ENCODE data around the gene FHIT. TPM values are rescaled to one million over a fixed set of nuclear protein-coding genes. Genes with fewer than 3 reads are reported as not detected.

Gene FHIT
- total RNA-seq, 2 experiments from 2014 or later, result 7.6 to 7.9 TPM

DNA sequence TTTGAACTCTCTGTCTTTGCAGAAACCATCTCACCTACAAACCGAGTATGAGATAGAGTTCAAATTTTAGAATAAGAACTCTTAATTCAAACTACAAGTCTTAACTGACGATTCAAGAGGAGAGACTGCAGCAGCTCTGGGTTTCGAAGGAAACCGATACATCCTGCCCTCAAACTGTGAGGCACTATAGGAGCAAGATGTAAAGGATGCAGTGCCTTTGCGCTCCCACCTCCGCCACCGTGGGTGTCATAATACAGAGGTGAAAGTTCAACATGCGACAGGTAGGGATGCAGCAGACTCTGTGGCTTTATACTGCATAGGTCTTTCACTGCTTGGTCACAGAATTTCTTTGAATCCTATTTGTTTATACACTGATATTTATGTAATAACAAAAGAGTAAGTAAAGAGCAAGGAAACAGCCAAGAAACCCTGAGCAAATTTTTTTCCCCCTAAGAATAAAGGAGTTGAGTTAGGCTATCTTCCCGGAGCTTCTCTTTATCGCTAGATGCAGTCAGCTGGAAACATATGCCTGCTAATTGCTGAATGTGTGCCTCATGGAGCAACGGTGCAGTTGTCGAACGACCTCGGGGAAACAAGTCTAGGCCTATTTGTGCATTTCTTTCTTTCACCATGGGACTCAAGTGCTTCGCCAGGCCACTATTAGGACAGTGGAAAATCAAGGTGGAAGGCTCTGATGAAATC is 1103.9 kb downstream of the FHIT start:
- DNase-seq (peak; percentile 35), ATAC-seq (peak; percentile 58)
- CTCF ChIA-PET, result no interaction called here
- Mint-ChIP-seq H3K9me3 (no peaks in the 10 kb centered on the region), H3K27me3 (no peaks in the 10 kb centered on the region), H3K4me1 (ENCODE audit: low read depth) (no peaks in the 10 kb centered on the region), H3K4me3 (no peak overlapping the region), H3K27ac (no peak overlapping the region), H3K36me3 (ENCODE audit: low read depth) (no peaks in the 10 kb centered on the region)
- TF ChIP-seq, protein P1, sequence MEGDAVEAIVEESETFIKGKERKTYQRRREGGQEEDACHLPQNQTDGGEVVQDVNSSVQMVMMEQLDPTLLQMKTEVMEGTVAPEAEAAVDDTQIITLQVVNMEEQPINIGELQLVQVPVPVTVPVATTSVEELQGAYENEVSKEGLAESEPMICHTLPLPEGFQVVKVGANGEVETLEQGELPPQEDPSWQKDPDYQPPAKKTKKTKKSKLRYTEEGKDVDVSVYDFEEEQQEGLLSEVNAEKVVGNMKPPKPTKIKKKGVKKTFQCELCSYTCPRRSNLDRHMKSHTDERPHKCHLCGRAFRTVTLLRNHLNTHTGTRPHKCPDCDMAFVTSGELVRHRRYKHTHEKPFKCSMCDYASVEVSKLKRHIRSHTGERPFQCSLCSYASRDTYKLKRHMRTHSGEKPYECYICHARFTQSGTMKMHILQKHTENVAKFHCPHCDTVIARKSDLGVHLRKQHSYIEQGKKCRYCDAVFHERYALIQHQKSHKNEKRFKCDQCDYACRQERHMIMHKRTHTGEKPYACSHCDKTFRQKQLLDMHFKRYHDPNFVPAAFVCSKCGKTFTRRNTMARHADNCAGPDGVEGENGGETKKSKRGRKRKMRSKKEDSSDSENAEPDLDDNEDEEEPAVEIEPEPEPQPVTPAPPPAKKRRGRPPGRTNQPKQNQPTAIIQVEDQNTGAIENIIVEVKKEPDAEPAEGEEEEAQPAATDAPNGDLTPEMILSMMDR (IDR thresholded peaks at IDR 0.05), result no peak
- POLR2A ChIA-PET, result no interaction called here
- intact Hi-C loops (cut with micrococcal nuclease), result no loop called here

DNA sequence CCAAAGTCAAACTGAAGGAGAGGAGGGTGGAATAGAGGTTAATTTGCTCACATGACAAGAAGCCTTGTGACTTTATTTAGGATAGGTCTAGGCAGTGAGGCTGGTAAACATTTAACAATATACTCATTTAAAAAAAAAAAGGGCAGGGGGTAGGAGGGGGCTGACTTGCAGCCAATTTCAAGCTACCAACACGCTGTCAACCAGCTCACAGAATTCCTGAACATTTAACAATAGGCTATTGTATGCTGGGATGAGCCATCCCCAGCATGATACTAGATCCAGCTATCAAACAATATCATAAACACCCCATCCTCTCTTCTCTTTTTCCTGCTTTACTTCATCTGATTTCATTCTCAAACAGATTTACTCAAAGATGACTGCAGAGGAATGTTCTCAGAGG is 1105.1 kb downstream of the FHIT start:
- intact Hi-C loops (cut with micrococcal nuclease), result no loop called here
- H3K9me3 Mint-ChIP-seq, result no peaks in the 10 kb centered on the region
- POLR2A ChIA-PET, result no interaction called here
- no peak for ATAC-seq
- CTCF ChIA-PET, result no interaction called here
- H3K27ac Mint-ChIP-seq, result no peak overlapping the region
- TF ChIP-seq, protein P1 (IDR thresholded peaks at IDR 0.05), result no peak
- H3K4me1 Mint-ChIP-seq (ENCODE audit: low read depth), result no peaks in the 10 kb centered on the region
- DNase-seq, result no peak
- no peaks in the 10 kb centered on the region for H3K27me3 Mint-ChIP-seq
- H3K4me3 Mint-ChIP-seq, result no peak overlapping the region
- no peaks in the 10 kb centered on the region for H3K36me3 Mint-ChIP-seq (ENCODE audit: low read depth)

DNA sequence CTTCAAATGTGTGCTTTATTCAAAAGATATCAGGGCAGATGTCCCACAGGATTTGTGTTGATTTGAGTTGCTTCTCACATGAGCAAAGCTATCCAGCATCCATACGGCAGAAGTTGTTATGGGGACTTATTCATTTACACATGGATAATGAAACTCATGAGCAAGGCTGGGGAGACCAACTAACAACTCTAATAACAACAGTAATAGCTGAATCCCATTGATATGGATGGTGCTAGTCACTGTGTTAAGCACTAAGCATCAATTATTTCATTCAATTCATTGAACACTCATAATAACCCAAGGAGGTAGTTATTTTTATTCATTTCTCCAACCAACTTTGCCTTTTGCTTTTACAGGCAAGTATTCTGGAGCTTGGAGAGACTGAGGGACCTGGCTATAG is 1107.2 kb downstream of the FHIT start:
- Mint-ChIP-seq H3K4me3 (no peak overlapping the region), H3K9me3 (no peaks in the 10 kb centered on the region), H3K4me1 (ENCODE audit: low read depth) (peaks cover 4% of the 10 kb centered on the region), H3K27ac (no peak overlapping the region), H3K36me3 (ENCODE audit: low read depth) (no peaks in the 10 kb centered on the region), H3K27me3 (no peaks in the 10 kb centered on the region)
- intact Hi-C loops (cut with micrococcal nuclease), result no loop called here
- CTCF ChIA-PET, result interaction anchor here (1.1 kb wide), 1 partner anchor 10 kb away, joined by 7 read pairs; no protein-coding TSS in a partner anchor
- POLR2A ChIA-PET, result no interaction called here
- DNase-seq, result no peak
- ATAC-seq, result no peak
- TF ChIP-seq, protein P1 (IDR thresholded peaks at IDR 0.05), result no peak

DNA sequence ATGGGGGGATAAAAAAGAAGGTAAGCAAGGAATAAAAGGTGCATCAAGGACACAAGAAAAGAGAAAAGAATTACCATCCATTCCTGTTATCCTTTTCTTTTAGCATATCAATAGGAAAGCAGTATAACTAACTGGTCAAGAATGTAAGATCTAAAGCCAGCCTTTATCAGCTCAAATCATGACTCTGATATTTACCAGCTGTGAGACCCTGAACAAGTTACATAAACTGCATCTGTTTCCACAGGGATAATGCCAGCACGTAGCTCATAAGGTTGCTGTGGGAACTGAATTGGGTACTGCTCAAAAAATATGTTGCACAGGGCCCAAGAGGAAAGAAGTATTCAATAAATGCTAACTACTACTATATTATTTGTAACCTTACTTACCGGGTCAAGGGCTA is 1109.2 kb downstream of the FHIT start:
- CTCF ChIA-PET, result interaction anchor here (0.8 kb wide), 1 partner anchor 30 kb away, joined by 3 read pairs; no protein-coding TSS in a partner anchor
- no peak for DNase-seq
- intact Hi-C loops (cut with micrococcal nuclease), result no loop called here
- Mint-ChIP-seq H3K9me3 (no peaks in the 10 kb centered on the region), H3K27me3 (no peaks in the 10 kb centered on the region), H3K36me3 (ENCODE audit: low read depth) (no peaks in the 10 kb centered on the region), H3K4me3 (no peak overlapping the region), H3K4me1 (ENCODE audit: low read depth) (peaks cover 4% of the 10 kb centered on the region), H3K27ac (no peak overlapping the region)
- POLR2A ChIA-PET, result no interaction called here
- TF ChIP-seq, protein P1 (IDR thresholded peaks at IDR 0.05), result no peak
- ATAC-seq, result no peak

DNA sequence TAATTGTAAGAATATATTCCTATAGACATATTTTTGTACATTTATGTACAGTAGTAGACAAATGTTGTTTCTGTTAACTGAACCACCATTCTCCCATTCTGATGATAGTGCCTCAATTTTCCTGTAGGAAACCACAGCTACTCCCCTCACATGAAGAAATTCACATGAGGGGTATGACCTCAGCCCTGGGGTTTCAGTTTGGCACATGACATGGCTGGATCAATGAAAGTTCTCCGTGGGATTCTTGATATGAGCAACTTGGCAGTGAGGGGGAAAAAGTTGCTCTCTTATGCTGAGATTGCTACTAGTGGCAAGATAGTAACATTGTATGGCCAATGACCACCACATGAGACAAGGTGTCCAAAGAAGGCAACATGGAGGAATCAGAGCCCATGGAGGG is 1111.1 kb downstream of the FHIT start:
- Mint-ChIP-seq H3K4me3 (no peak overlapping the region), H3K9me3 (no peaks in the 10 kb centered on the region), H3K36me3 (ENCODE audit: low read depth) (no peaks in the 10 kb centered on the region), H3K4me1 (ENCODE audit: low read depth) (peaks cover 4% of the 10 kb centered on the region), H3K27ac (no peak overlapping the region), H3K27me3 (no peaks in the 10 kb centered on the region)
- ATAC-seq (peak; percentile 74), DNase-seq (peak; percentile 37)
- intact Hi-C loops (cut with micrococcal nuclease), result no loop called here
- TF ChIP-seq, protein P1 (IDR thresholded peaks at IDR 0.05), result no peak
- CTCF ChIA-PET, result interaction anchor here (0.7 kb wide), 1 partner anchor 198 kb away, joined by 3 read pairs; no protein-coding TSS in a partner anchor
- POLR2A ChIA-PET, result no interaction called here

Measured in activated CD8-positive, alpha-beta T cell treated with anti-CD3 and anti-CD28 coated beads for 36 hours (primary cell).